Body of pancreas (tissue), 4 donors: Measurements from ENCODE around the gene POLRMT. TPM values are rescaled to one million over a fixed set of nuclear protein-coding genes. Genes with fewer than 3 reads are reported as not detected.
"Not testable (repeated sequence)": the region's sequence is repeated elsewhere in the genome, so short reads cannot be mapped to it uniquely, and the experiment has no call there.

ENCODE experiments used
- ATAC-seq: fragments of 150-250 bp; one replicate; pipeline ENCODE4 v1.9.1; 2016
- DNase-seq, 4 donors: peaks; one replicate each; pipeline ENCODE4 v3.0.0-alpha.2; 2019
- H3K27ac ChIP-seq, 4 donors: fragments of 200-600 bp; sonication (generic); 1 replicate in 3 of 4; 2 replicates in 1 of 4; pipeline versions ENCODE4 v1.5.1 to v1.6.1; 2016 to 2019; ENCODE audit warnings: mild to moderate bottlenecking in 1 of 4, mixed read lengths in 1 of 4, moderate library complexity in 1 of 4
- H3K27me3 ChIP-seq, 2 donors: fragments of 200-600 bp; sonication (generic); one replicate each; pipeline ENCODE4 v1.6.0; 2016; ENCODE audit warnings: mild to moderate bottlenecking in 1 of 2
- H3K36me3 ChIP-seq, 2 donors: fragments of 200-600 bp; sonication (generic); replicated peaks in 1 of 2; 2 replicates each; pipeline ENCODE4 v1.5.1; 2016; ENCODE audit warnings: low read depth in 2 of 2; ENCODE audit not compliant: insufficient read depth in 1 of 2
- H3K4me1 ChIP-seq: fragments of 200-600 bp; sonication (generic); one replicate; pipeline ENCODE4 v1.6.0; 2016
- H3K4me3 ChIP-seq, 2 donors: fragments of 200-600 bp; sonication (generic); 1 replicate in 1 of 2; 2 replicates in 1 of 2; pipeline ENCODE4 v1.5.1; 2016 to 2019
- H3K9me3 ChIP-seq, 3 donors: fragments of 200-600 bp; sonication (generic); 1 replicate in 2 of 3; 2 replicates in 1 of 3; pipeline ENCODE4 v1.5.1; 2016
- CTCF ChIP-seq, 7 experiments: fragments of 450-650 bp in 4 of 7; fragments of 200-600 bp in 3 of 7; sonication (generic) in 3 of 7; IDR thresholded peaks; one replicate each; pipeline ENCODE4 v1.5.1; 2016 to 2019; ENCODE audit warnings: antibody characterized with exemption in 7 of 7
- POLR2A ChIP-seq, 3 donors: fragments of 450-650 bp; IDR thresholded peaks; one replicate each; pipeline ENCODE4 v1.6.1; 2016; ENCODE audit warnings: antibody characterized with exemption in 3 of 3, mild to moderate bottlenecking in 2 of 3
- WGBS, 2 donors: methylation state at CpG; one replicate each; pipeline ENCODE4 v1.1.5; 2017; 5-methylcytosine and 5-hydroxymethylcytosine counted together
- intact Hi-C: fragments of 100-400 bp; cut with DNase I; formaldehyde crosslinking; loops from one replicate; pipeline ENCODE4 v1.15.1; 2023
- total RNA-seq, 2 donors: library from RNA; depleted of rRNA; stranded (reverse); fragments of >200 nt; gene quantifications; one replicate each; pipeline ENCODE4 v1.1.0, GENCODE V29; 2016

POLRMT gene
- total RNA-seq, 2 donors from 2014 or later, result 25.4 to 46.1 TPM

- H3K27me3 ChIP-seq, result no peaks in the 10 kb centered on the region
- 0 to 2% methylated on average over 7 to 44 of the region's 63 CpGs for whole genome bisulfite sequencing, 2 donors
- peak within 1 kb of the TSS; percentile 51 to 80 (median 64) for H3K27ac ChIP-seq
- no peak for ATAC-seq
- no peak for DNase-seq
- no peaks in the 10 kb centered on the region for H3K9me3 ChIP-seq
- H3K4me1 ChIP-seq, result peaks cover 46% of the 10 kb centered on the region
- no peaks in the 10 kb centered on the region for H3K36me3 ChIP-seq
- intact Hi-C loops, result no loop called here
- TF ChIP-seq CTCF (IDR thresholded peaks at IDR 0.05) (no peak), POLR2A (IDR thresholded peaks at IDR 0.05) (peak in 1 of 3 donors; percentile 16)
- no peak within 1 kb of the TSS for H3K4me3 ChIP-seq
Observed at GRCh38 chr19:676339-677105, 43.2 kb upstream of the POLRMT start, which contains the start of gene FSTL3. TSS of gene FSTL3 (plus strand) at chr19:676392. CDS start at chr19:676424, 32 bp downstream.

- H3K4me1 ChIP-seq, result peaks cover 46% of the 10 kb centered on the region
- no peaks in the 10 kb centered on the region for H3K9me3 ChIP-seq
- ATAC-seq (no peak), DNase-seq (no peak)
- H3K36me3 ChIP-seq, result no peaks in the 10 kb centered on the region
- H3K4me3 ChIP-seq, result no peak overlapping the region
- peak overlapping the region in 3 of 4 donors; percentile 38 to 73 (median 40) for H3K27ac ChIP-seq
- no peaks in the 10 kb centered on the region for H3K27me3 ChIP-seq
- 13 to 15% methylated on average over 12 to 13 of the region's 31 CpGs for WGBS, 2 donors
- no peak for TF ChIP-seq POLR2A (IDR thresholded peaks at IDR 0.05)
- no peak for TF ChIP-seq CTCF (IDR thresholded peaks at IDR 0.05)
- intact Hi-C loops, result no loop called here
Observed at GRCh38 chr19:676007-676338, 42.6 kb upstream of the POLRMT start.

GRCh38 chr19:674282-675151, 41.2 kb upstream of the POLRMT start:
- Histone ChIP-seq H3K27me3 (no peaks in the 10 kb centered on the region), H3K27ac (peak overlapping the region in 2 of 4 donors; percentile 38 to 48), H3K4me1 (peaks cover 41% of the 10 kb centered on the region), H3K9me3 (no peaks in the 10 kb centered on the region), H3K36me3 (no peaks in the 10 kb centered on the region), H3K4me3 (no peak overlapping the region)
- ATAC-seq (no peak), DNase-seq (no peak)
- TF ChIP-seq POLR2A (IDR thresholded peaks at IDR 0.05), result no peak
- TF ChIP-seq CTCF (IDR thresholded peaks at IDR 0.05), result no peak
- WGBS, 2 donors, result 11 to 18% methylated on average over 5 to 38 of the region's 38 CpGs
- intact Hi-C loops, result no loop called here

DNA sequence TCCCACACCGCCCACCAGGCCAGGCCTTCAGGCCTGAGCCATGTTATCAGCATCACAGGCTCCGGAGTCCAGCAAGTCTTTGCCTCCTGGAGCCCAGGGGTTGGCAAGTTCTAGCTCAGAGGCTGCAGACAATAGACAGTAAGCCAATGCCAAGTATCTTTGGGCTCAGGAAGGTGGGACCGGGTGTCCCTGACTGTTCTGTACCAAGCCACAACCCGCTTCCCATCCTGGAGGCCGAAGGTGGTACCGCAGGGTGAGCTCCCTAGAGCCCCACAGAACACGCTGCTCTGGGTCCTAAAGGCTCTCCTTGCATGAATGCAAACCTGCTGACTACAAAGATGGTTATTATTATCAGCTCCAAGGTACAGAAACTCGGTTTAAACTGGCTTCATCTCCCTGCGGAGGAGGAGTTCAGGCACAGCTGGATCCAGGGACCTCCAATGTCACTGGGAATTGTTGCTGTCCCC, 37.3 kb upstream of the POLRMT start:
- ATAC-seq (no peak), DNase-seq (no peak)
- no peaks in the 10 kb centered on the region for H3K36me3 ChIP-seq
- TF ChIP-seq POLR2A (IDR thresholded peaks at IDR 0.05) (no peak), CTCF (IDR thresholded peaks at IDR 0.05) (no peak)
- no peak overlapping the region for H3K27ac ChIP-seq
- no peaks in the 10 kb centered on the region for H3K9me3 ChIP-seq
- 60 to 72% methylated on average over 2 to 9 of the region's 9 CpGs for WGBS, 2 donors
- peaks cover 11% of the 10 kb centered on the region for H3K4me1 ChIP-seq
- intact Hi-C loops, result no loop called here
- no peak overlapping the region for H3K4me3 ChIP-seq
- H3K27me3 ChIP-seq, result no peaks in the 10 kb centered on the region

- WGBS, 2 donors, result 45 to 51% methylated on average over 12 of the region's 12 CpGs
- H3K4me3 ChIP-seq, H3K9me3 ChIP-seq, ATAC-seq, H3K27me3 ChIP-seq, H3K36me3 ChIP-seq, H3K27ac ChIP-seq, DNase-seq: not testable (repeated sequence)
- intact Hi-C loops, result loop anchor here (5.0 kb wide), 1 partner anchor 63 kb away; no protein-coding TSS in a partner anchor
- H3K4me1 ChIP-seq, result peaks cover 14% of the 10 kb centered on the region
Observed at GRCh38 chr19:668675-669434, 35.5 kb upstream of the POLRMT start.

GRCh38 chr19:666985-667573, 33.7 kb upstream of the POLRMT start:
- ATAC-seq, H3K9me3 ChIP-seq, H3K4me3 ChIP-seq, H3K36me3 ChIP-seq, H3K27ac ChIP-seq, H3K27me3 ChIP-seq: not testable (repeated sequence)
- intact Hi-C loops, result loop anchor here (5.0 kb wide), 1 partner anchor 65 kb away; no protein-coding TSS in a partner anchor
- peaks cover 21% of the 10 kb centered on the region for H3K4me1 ChIP-seq
- DNase-seq, result peak in 1 of 4 donors; percentile 10
- WGBS, 2 donors, result 69 to 81% methylated on average over 12 to 37 of the region's 38 CpGs
